Activated CD8-positive, alpha-beta T cell treated with anti-CD3 and anti-CD28 coated beads for 36 hours (primary cell): Measurements from ENCODE around the gene MNT. TPM values are rescaled to one million over a fixed set of nuclear protein-coding genes. Genes with fewer than 3 reads are reported as not detected.

Experiments used
- ATAC-seq: fragments of 200-7000 bp; cut with Tn5 transposase; one replicate; pipeline ENCODE4 v1.10.0; 2021; ENCODE audit warnings: mild to moderate bottlenecking, moderate library complexity
- CTCF ChIA-PET: fragments of 350-600 bp; sonication (Branson Sonifier 250); formaldehyde crosslinking; loops from one replicate; lab custom pipeline; 2021; ENCODE audit warnings: antibody characterized with exemption; lab: Charles Lee
- POLR2A ChIA-PET: fragments of 350-600 bp; sonication (Branson Sonifier 250); formaldehyde crosslinking; loops from one replicate; lab custom pipeline; 2021; ENCODE audit warnings: antibody characterized with exemption; lab: Charles Lee
- DNase-seq: peaks from one replicate; pipeline ENCODE4 v3.0.0-alpha.2; 2020
- H3K27ac Mint-ChIP-seq: one replicate; pipeline ENCODE4 v1.8.0; 2021; ENCODE audit warnings: mild to moderate bottlenecking, mixed read lengths
- H3K27me3 Mint-ChIP-seq: one replicate; pipeline ENCODE4 v1.8.0; 2021; ENCODE audit warnings: mixed read lengths
- H3K36me3 Mint-ChIP-seq: one replicate; pipeline ENCODE4 v1.8.0; 2021; ENCODE audit warnings: low read depth, mixed read lengths
- H3K4me1 Mint-ChIP-seq: one replicate; pipeline ENCODE4 v1.8.0; 2021; ENCODE audit warnings: low read depth, mixed read lengths
- H3K4me3 Mint-ChIP-seq: one replicate; pipeline ENCODE4 v1.8.0; 2021; ENCODE audit warnings: mild to moderate bottlenecking, moderate library complexity, mixed read lengths
- H3K9me3 Mint-ChIP-seq: one replicate; pipeline ENCODE4 v1.8.0; 2021; ENCODE audit warnings: mixed read lengths
- intact Hi-C: fragments of 100-400 bp; cut with micrococcal nuclease; formaldehyde crosslinking; loops from one replicate; pipeline ENCODE4 v1.10.0; 2022
- total RNA-seq, 2 experiments: library from RNA; stranded (reverse); gene quantifications; one replicate each; pipeline ENCODE4 v1.2.3, GENCODE V29; 2021
- TF ChIP-seq, protein P1 (sequence below): fragments of 200-600 bp; IDR thresholded peaks from one replicate; pipeline ENCODE4 v1.8.0; 2022; ENCODE audit warnings: antibody characterized with exemption, mild to moderate bottlenecking

The MNT gene
- total RNA-seq, 2 experiments from 2014 or later = 21.6 to 23.1 TPM

DNA sequence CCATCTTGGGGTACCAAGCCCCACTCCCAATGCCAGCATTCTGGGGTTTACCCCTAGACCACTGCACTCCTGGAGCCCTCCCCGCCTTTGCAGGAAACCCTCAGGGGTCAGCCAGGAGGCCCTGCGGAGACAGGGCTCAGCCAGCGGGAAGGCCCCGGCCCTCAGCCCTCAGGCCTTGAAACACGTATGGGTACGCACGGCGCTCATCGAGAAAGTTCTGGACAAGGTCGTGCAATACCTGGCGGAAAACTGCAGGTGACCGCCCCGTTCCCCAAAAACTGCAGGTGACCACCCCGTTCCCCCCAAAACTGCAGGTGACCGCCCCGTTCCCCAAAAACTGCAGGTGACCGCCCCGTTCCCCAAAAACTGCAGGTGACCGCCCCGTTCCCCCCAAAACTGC is 38.8 kb downstream of the MNT start:
- DNase-seq = no peak
- TF ChIP-seq, protein P1, sequence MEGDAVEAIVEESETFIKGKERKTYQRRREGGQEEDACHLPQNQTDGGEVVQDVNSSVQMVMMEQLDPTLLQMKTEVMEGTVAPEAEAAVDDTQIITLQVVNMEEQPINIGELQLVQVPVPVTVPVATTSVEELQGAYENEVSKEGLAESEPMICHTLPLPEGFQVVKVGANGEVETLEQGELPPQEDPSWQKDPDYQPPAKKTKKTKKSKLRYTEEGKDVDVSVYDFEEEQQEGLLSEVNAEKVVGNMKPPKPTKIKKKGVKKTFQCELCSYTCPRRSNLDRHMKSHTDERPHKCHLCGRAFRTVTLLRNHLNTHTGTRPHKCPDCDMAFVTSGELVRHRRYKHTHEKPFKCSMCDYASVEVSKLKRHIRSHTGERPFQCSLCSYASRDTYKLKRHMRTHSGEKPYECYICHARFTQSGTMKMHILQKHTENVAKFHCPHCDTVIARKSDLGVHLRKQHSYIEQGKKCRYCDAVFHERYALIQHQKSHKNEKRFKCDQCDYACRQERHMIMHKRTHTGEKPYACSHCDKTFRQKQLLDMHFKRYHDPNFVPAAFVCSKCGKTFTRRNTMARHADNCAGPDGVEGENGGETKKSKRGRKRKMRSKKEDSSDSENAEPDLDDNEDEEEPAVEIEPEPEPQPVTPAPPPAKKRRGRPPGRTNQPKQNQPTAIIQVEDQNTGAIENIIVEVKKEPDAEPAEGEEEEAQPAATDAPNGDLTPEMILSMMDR = no peak
- ChIA-PET CTCF (interaction anchor here (2.2 to 2.8 kb wide), 2 partner anchors 21 to 54 kb away, joined by 12 to 15 read pairs; no protein-coding TSS in a partner anchor), POLR2A (interaction anchor here (2.4 kb wide), 1 partner anchor 31 kb away, joined by 10 read pairs; no protein-coding TSS in a partner anchor)
- no peaks in the 10 kb centered on the region for H3K27me3 Mint-ChIP-seq
- H3K27ac Mint-ChIP-seq = no peak overlapping the region
- H3K4me1 Mint-ChIP-seq = no peaks in the 10 kb centered on the region
- H3K36me3 Mint-ChIP-seq = peaks cover 6% of the 10 kb centered on the region
- no peaks in the 10 kb centered on the region for H3K9me3 Mint-ChIP-seq
- H3K4me3 Mint-ChIP-seq = no peak overlapping the region
- ATAC-seq = no peak
- intact Hi-C loops = no loop called here

DNA sequence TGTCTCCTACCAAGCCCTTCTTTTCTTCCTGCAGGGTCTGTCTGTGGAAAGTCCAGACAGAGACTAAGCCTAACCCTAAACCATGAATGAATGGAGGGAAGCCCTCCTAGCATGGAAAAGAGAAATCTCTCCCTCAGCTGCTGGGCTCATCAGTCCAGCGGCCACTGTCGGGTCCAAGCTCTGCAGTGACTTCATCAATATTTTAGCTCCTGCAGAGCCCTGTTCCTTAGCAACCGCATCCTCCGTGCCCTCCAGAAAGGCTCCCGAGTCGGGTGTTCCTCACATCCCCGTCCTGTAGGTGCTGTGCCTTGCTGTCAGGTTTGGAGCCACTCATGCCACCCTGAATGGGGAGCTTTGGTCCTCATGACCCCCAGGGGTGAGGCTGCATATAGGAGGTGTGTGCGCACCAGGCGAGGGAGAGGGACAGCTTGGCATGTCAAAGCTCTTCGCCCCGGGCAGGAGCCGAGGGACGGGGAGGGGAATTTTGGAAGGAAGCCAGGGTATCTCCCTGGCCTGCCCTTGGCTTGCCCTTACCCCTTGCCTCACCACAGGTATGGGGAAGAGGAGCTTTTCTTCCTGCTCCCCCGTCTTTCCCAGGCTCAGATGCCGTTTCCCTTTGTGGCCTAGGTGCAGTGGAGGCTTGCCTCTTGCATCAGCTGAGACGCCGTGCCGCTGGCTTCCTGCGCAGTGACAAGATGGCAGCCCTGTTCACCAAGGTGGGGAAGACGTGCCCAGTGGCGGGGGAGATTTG is 39.7 kb downstream of the MNT start:
- DNase-seq = no peak
- TF ChIP-seq, protein P1 = no peak
- H3K4me3 Mint-ChIP-seq = no peak overlapping the region
- CTCF ChIA-PET = interaction anchor here (0.8 to 2.8 kb wide), 4 partner anchors 8 to 57 kb away, joined by 3 to 15 read pairs (median 8); no protein-coding TSS in a partner anchor
- no peak overlapping the region for H3K27ac Mint-ChIP-seq
- ATAC-seq = no peak
- H3K4me1 Mint-ChIP-seq = no peaks in the 10 kb centered on the region
- H3K36me3 Mint-ChIP-seq = peaks cover 6% of the 10 kb centered on the region
- no peaks in the 10 kb centered on the region for H3K9me3 Mint-ChIP-seq
- POLR2A ChIA-PET = interaction anchor here (0.6 to 2.4 kb wide), 3 partner anchors 31 to 647 kb away, joined by 3 to 10 read pairs (median 3); no protein-coding TSS in a partner anchor
- H3K27me3 Mint-ChIP-seq = no peaks in the 10 kb centered on the region
- intact Hi-C loops = no loop called here

DNA sequence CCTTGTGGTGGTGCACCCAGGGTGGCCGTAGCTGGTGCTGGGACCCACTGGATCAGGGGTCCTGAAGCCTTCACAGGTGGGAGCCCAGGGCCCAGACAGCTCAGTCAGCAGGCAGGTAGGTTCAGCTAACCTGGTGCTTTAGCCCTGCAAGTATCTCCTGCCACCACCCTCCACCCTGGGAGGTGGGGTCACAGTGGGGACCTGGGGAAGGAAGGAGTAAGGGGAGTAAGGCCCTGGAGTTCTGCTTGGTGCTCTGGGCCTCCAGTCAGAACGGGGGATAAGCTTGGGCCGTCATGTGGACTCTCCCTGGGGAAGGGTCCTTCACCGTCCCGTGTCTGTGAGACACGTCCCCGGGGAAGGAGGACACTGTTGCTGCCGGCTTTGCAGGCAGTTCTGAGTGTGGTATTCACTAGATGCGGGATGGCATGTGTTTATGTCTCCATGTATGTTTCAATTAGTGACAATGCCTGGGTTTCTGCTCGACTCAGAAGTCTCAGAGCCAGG is 42.9 kb downstream of the MNT start:
- Mint-ChIP-seq H3K27me3 (no peaks in the 10 kb centered on the region), H3K4me1 (peaks cover 15% of the 10 kb centered on the region), H3K36me3 (peaks cover 2% of the 10 kb centered on the region), H3K27ac (no peak overlapping the region), H3K9me3 (no peaks in the 10 kb centered on the region), H3K4me3 (no peak overlapping the region)
- CTCF ChIA-PET = interaction anchor here (2.0 kb wide), 1 partner anchor 58 kb away, joined by 8 read pairs; no protein-coding TSS in a partner anchor
- TF ChIP-seq, protein P1 = no peak
- intact Hi-C loops = no loop called here
- POLR2A ChIA-PET = interaction anchor here (0.6 kb wide), 1 partner anchor 70 kb away, joined by 3 read pairs; no protein-coding TSS in a partner anchor
- no peak for ATAC-seq
- no peak for DNase-seq

DNA sequence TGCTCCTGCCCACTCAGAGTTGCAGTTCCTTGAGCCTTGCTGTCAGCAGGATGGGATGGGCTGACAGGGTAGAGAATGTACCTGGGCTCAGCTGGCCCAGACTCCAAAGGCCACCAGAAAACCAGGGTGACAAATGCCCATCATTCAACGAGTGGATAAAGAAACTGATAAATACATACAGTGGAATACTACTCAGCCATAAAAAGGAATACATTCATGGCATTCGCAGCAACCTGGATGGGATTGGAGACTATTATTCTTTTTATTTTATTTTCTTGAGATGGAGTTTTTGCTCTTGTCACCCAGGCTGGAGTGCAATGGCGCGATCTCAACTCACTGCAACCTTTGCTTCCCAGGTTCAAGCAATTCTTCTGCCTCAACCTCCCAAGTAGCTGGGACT is 43.6 kb downstream of the MNT start:
- peaks cover 2% of the 10 kb centered on the region for H3K36me3 Mint-ChIP-seq
- H3K27ac Mint-ChIP-seq = no peak overlapping the region
- no peaks in the 10 kb centered on the region for H3K27me3 Mint-ChIP-seq
- intact Hi-C loops = no loop called here
- peaks cover 16% of the 10 kb centered on the region for H3K4me1 Mint-ChIP-seq
- TF ChIP-seq, protein P1 = no peak
- ChIA-PET CTCF (interaction anchor here (2.0 kb wide), 1 partner anchor 59 kb away, joined by 8 read pairs; no protein-coding TSS in a partner anchor), POLR2A (interaction anchor here (0.6 kb wide), 1 partner anchor 69 kb away, joined by 3 read pairs; no protein-coding TSS in a partner anchor)
- no peak for DNase-seq
- no peaks in the 10 kb centered on the region for H3K9me3 Mint-ChIP-seq
- no peak overlapping the region for H3K4me3 Mint-ChIP-seq
- ATAC-seq = no peak
